GM12891 (cell line): Measurements from ENCODE around the gene NEFH.

ENCODE experiments used
- POLR2AphosphoS5 ChIP-seq: IDR thresholded peaks from 2 replicates; pipeline ENCODE4 v1.6.1; 2011; ENCODE audit warnings: low read depth, low read length, control low read depth
- TAF1 ChIP-seq: IDR thresholded peaks from 2 replicates; pipeline ENCODE4 v1.6.1; 2011; ENCODE audit warnings: low read depth, low read length, control low read depth

DNA sequence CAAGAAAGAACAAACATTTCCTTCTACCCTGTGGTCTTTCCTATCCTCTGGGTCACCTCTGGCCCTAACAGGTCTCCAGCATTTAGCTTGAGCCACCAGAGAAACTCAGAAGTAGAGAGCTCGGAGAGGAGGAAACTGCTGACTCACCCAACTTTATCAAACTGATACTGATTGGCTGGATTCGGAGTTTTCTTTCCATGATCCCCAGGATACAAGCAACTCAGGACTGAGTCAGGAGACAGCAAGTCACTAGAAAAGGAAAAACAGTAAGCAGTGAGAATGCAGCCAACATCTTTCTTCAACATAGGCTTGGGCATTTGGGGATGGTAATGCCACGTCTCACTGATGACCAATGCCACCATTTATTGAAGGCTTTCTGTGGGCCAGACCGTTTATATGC, 40.8 kb downstream of the NEFH start:
- TF ChIP-seq TAF1 = no peak
- no peak for TF ChIP-seq POLR2AphosphoS5
